ENCODE measurements around the gene PSAT1.

GRCh38 chr9:78325343-78325742 is 28.4 kb downstream of the PSAT1 start:
- TF ChIP-seq CTCF (IDR thresholded peaks at IDR 0.05) (no peak), POLR2A (IDR thresholded peaks at IDR 0.05) (no peak)

Measured in thyroid gland (tissue), 4 donors.